ENCODE results near the gene CCSER2.
"Not testable (repeated sequence)": the region's sequence is repeated elsewhere in the genome, so short reads cannot be mapped to it uniquely, and the experiment has no call there.

CCSER2 gene

GRCh38 chr10:84328418-84329195 lies at the start of gene CCSER2:
Gene CCSER2 (plus strand): TSS chr10:84328589. CDS start chr10:84371053, 42,464 bp downstream.
- peak; percentile 86 for DNase-seq (ENCODE audit: low read depth)

DNA sequence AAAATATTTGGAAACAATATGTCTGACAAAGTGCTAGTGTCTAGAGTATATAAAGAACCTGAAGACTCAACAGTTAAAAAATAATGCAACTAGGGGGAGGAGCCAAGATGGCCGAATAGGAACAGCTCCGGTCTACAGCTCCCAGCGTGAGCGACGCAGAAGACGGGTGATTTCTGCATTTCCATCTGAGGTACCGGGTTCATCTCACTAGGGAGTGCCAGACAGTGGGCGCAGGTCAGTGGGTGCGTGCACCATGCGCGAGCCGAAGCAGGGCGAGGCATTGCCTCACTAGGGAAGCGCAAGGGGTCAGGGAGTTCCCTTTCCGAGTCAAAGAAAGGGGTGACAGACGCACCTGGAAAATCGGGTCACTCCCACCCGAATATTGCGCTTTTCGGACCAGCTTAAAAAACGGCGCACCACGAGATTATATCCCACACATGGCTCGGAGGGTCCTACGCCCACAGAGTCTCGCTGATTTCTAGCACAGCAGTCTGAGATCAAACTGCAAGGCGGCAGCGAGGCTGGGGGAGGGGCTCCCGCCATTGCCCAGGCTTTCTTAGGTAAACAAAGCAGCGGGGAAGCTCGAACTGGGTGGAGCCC lies 48.4 kb upstream of the CCSER2 start:
- DNase-seq (ENCODE audit: low read depth), result not testable (repeated sequence)

- no peak for DNase-seq (ENCODE audit: low read depth)
These were observed 41.7 kb upstream of the CCSER2 start for GRCh38 chr10:84286695-84287094.

DNA sequence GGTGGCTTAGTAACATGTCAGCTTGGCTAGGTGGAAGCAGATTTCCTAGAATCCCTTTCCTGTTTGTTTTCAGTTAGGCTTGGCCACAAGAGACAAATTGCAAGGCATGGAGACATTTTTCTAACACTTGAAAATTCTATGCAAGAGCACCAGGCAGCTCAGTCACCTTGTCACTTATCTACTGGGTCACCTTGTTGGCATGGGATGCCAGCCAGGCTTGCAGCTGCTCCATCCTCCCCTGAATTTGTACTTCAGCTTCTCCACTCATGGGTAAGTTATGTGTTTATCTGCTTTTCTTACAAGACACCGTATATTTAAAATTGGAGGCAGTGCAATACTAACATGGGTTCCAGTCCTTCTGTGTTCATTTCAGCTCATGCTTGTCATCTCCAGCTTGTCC lies 40.2 kb upstream of the CCSER2 start:
- no peak for DNase-seq (ENCODE audit: low read depth)

- DNase-seq (ENCODE audit: low read depth), result no peak
These were observed 38.7 kb upstream of the CCSER2 start for GRCh38 chr10:84289521-84290200.

DNA sequence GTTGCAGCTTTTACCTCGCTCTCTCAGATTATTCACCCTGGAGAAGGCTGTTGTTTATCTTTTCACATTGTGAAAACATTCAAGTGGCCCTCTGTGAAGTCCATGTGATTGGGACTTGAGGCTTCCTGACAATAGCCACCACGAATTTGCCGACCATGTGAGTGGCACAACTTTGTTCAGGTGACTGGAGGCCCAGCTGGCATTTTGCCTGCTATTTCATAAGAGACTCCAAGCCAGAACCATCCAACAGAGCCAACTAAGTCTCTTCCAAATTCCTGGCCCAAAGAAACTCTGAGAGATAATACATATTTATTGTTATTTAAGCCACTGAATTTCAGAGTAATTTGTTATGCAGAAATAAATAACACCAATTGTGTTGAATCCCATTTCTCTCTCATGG lies 38.2 kb upstream of the CCSER2 start:
- DNase-seq (ENCODE audit: low read depth), result no peak

DNA sequence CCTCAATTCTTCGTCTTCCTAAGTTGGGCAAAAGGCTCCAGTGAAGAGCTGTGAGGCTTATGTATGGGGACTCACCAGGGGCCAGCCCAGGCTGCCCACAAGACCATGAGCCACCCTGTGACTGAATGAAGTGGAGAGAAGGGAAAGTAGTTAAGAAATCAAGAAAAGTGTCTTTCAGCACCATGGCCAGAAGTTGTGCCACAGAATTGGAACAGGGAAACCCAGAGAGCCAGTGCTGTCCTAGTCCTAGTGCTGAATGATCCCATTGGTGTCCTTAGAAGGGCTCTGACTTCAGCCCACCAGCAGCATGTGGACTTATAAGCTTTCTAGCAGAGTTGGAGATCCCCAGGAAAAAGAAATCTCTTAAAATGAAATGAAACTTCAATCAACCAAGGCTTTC lies 37.0 kb upstream of the CCSER2 start:
- DNase-seq (ENCODE audit: low read depth), result no peak

- no peak for DNase-seq (ENCODE audit: low read depth)
These were observed 35.9 kb upstream of the CCSER2 start for GRCh38 chr10:84292502-84292901.

- DNase-seq (ENCODE audit: low read depth), result no peak
These were observed 35.2 kb upstream of the CCSER2 start for GRCh38 chr10:84293171-84293570.

DNA sequence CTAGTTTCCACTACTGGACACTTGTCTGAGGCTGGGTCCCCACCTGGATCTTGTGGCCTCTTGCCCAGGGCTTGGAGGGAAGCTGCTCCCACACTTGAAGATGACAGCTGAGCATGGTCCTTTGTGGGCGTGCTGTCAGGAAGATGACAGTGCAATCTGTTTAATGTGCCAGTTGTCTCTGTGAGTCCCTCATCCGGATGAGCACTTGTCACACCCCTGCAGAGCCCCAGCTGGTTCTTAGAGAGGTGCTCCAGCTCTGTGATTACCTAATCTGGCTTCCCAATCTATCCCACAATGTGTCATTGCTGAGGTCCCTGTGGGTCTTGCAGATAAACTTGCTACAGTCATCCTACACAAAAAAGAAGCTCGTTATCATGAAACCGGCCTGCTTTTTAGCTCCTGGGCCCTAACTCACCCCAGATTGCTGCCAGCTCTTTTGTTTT lies 34.8 kb upstream of the CCSER2 start:
- DNase-seq (ENCODE audit: low read depth), result no peak

DNA sequence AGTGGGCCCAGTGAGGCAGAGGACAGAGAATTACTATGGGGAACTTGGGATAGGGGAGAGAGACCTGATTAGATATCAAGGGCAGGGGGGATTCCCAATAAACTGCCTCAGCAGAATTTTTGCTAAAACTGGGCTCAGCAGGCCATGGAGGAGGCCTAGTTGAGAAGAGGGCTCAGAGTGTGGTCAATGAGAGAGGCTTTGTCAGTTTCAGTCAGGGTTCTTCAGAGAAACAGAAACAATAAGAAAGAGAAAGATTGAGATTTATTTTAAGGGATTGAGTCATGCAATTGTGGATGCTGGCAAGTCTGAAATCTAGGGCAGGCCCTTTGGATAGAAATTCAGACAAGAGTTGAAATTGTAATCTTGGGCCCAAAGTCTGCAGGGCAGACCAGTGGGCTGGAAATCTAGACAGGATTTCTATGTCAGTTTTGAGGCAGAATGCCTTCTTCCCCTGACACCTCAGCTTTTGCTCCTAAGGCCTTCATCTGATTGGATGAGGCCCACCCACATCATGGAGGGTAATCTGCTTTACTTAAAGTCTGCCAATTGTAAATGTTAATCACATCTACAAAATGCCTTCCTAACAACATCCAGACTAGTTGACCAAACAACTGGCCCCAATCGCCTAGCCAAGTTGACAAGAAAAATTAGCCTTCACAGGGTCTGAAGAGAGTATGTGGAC lies 33.5 kb upstream of the CCSER2 start:
- no peak for DNase-seq (ENCODE audit: low read depth)

DNA sequence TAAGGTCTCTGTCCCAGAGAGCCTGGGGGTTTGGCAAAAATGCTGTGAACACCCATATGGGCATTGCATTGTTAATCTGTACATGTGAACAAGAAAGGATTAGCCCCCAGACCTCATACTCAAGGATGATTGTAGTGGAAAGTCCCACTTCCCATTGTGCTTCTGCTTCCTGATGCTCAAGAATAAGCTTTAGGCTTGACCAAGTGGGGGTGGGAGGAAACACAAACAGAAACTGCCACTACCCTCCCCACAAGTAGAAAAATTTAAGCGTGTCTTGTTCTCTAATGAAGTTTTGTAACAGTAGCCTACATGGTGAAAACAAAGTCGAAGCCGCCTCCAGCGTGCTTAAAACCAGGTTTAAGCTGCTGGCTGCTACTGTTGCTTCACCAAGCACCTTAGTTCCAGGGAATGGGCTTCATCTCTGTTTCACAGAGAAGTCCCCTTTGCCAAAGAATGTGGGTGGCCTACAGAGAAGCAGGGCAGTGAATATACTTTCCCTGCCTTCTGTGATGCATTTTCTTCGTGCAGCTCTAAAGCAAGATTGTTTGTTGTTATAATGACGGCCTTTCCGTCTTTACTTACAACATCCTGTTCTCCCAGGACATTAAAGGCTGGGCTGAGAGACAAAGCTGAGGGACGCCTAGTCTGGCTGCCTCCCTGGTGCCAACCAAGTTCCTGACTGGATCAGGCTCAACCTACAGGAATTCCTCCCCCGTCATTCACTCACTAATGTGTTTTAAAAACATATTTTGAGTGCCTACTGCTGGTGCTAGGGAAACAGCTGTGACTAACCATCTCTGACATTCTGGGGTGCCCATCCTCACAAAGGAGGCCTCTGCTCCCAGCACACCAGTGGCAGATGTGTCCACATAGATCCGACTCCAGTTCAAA lies 32.1 kb upstream of the CCSER2 start:
- DNase-seq (ENCODE audit: low read depth), result no peak

DNA sequence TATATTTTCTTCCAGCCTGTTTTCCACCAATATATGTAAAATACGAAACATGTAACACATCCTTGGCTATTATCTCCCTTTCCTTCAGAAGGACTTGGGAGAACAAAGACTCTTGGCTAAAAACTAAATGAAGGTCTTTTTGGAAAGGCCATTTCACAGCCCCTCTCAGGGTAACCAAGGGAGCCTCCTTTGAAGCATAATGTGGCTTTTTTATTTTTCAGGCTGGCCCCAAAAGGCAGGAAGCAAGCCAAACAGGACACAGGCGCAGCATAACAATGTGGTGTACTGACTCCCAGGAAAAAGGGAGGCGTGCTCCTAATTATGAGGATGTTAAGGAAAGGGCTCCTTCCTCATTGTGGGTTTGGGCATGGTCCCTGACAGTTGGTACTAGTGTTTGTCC lies 30.3 kb upstream of the CCSER2 start:
- DNase-seq (ENCODE audit: low read depth), result no peak

- DNase-seq (ENCODE audit: low read depth), result no peak
These were observed 26.2 kb upstream of the CCSER2 start for GRCh38 chr10:84302223-84302622.

- no peak for DNase-seq (ENCODE audit: low read depth)
These were observed 21.5 kb upstream of the CCSER2 start for GRCh38 chr10:84306751-84307384.

GRCh38 chr10:84308021-84308420 lies 20.4 kb upstream of the CCSER2 start:
- no peak for DNase-seq (ENCODE audit: low read depth)

- no peak for DNase-seq (ENCODE audit: low read depth)
These were observed 19.7 kb upstream of the CCSER2 start for GRCh38 chr10:84308481-84309304.

GRCh38 chr10:84310470-84310869 lies 17.9 kb upstream of the CCSER2 start:
- no peak for DNase-seq (ENCODE audit: low read depth)

DNA sequence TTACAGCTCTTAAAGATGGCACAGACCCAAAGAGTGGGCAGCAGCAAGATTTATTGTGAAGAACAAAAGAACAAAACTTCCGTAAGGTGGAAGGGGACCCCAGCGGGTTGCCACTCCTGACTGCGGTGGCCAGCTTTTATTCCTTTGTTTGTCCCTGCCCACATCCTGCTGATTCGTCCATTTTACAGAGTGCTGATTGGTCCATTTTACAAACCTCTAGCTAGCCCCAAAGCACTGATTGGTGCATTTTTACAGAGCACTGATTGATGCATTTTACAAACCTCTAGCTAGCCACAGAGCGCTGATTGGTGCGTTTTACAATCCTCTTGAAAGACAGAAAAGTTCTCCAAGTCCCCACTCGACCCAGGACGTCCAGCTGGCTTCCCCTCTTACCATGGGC lies 16.8 kb upstream of the CCSER2 start:
- DNase-seq (ENCODE audit: low read depth), result no peak

- no peak for DNase-seq (ENCODE audit: low read depth)
These were observed 15.6 kb upstream of the CCSER2 start for GRCh38 chr10:84312816-84313215.

Measured in stimulated activated CD4-positive, alpha-beta T cell treated with anti-CD3 and anti-CD28 coated beads, Interleukin-2, amount 100 ng/mL, for 4 hours (primary cell).